ENCODE results near the gene SEC31B.

Gene SEC31B

GRCh38 chr10:100483876-100484666 is 35.6 kb downstream of the SEC31B start:
- TF ChIP-seq CTCF (IDR thresholded peaks at IDR 0.05; ENCODE audit: unreplicated experiment in 3 of 3), result no peak

GRCh38 chr10:100482834-100483185 is 36.9 kb downstream of the SEC31B start:
- H3K9me3 Mint-ChIP-seq, result no peaks in the 10 kb centered on the region
- peak overlapping the region; percentile 44 to 77 (median 46) for H3K4me3 Mint-ChIP-seq
- TF ChIP-seq CTCF (IDR thresholded peaks at IDR 0.05; ENCODE audit: unreplicated experiment in 3 of 3), result peak in 1 of 3 experiments; percentile 6
- H3K27me3 Mint-ChIP-seq (ENCODE audit: low read depth), result peaks cover 76% of the 10 kb centered on the region
- H3K4me1 Mint-ChIP-seq, result peaks cover 29% of the 10 kb centered on the region
- peaks cover 12% of the 10 kb centered on the region for H3K36me3 Mint-ChIP-seq (ENCODE audit: low read depth)
- no peak overlapping the region for H3K27ac Mint-ChIP-seq

More at GRCh38 chr10:100483876-100484666, 35.6 kb downstream of the SEC31B start:
- peaks cover 69% of the 10 kb centered on the region for H3K27me3 Mint-ChIP-seq (ENCODE audit: low read depth)
- peaks cover 17% of the 10 kb centered on the region for H3K36me3 Mint-ChIP-seq (ENCODE audit: low read depth)
- peaks cover 29% of the 10 kb centered on the region for H3K4me1 Mint-ChIP-seq
- peak overlapping the region in 2 of 3 experiments; percentile 12 to 38 for H3K4me3 Mint-ChIP-seq
- no peaks in the 10 kb centered on the region for H3K9me3 Mint-ChIP-seq
- H3K27ac Mint-ChIP-seq, result peak overlapping the region in 1 of 3 experiments; percentile 14

DNA sequence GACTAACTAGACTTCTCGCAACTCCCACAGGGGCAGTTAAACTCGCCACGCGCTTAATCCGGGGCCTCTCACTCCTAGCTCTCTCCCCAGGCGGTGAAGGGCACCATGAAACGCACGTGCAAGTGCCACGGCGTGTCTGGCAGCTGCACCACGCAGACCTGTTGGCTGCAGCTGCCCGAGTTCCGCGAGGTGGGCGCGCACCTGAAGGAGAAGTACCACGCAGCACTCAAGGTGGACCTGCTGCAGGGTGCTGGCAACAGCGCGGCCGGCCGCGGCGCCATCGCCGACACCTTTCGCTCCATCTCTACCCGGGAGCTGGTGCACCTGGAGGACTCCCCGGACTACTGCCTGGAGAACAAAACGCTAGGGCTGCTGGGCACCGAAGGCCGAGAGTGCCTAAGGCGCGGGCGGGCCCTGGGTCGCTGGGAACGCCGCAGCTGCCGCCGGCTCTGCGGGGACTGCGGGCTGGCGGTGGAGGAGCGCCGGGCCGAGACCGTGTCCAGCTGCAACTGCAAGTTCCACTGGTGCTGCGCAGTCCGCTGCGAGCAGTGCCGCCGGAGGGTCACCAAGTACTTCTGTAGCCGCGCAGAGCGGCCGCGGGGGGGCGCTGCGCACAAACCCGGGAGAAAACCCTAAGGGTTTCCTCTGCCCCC is 37.4 kb downstream of the SEC31B start:
- Mint-ChIP-seq H3K4me1 (peaks cover 29% of the 10 kb centered on the region), H3K27ac (no peak overlapping the region), H3K9me3 (no peaks in the 10 kb centered on the region), H3K36me3 (ENCODE audit: low read depth) (peaks cover 10% of the 10 kb centered on the region), H3K4me3 (peak overlapping the region; percentile 30 to 77 (median 44)), H3K27me3 (ENCODE audit: low read depth) (peaks cover 76% of the 10 kb centered on the region)
- TF ChIP-seq CTCF (IDR thresholded peaks at IDR 0.05; ENCODE audit: unreplicated experiment in 3 of 3), result peak; percentile 89 to 93 (median 91)

- no peak for TF ChIP-seq CTCF (IDR thresholded peaks at IDR 0.05; ENCODE audit: unreplicated experiment in 3 of 3)
- Mint-ChIP-seq H3K4me1 (peaks cover 29% of the 10 kb centered on the region), H3K9me3 (no peaks in the 10 kb centered on the region), H3K27me3 (ENCODE audit: low read depth) (peaks cover 76% of the 10 kb centered on the region), H3K27ac (no peak overlapping the region), H3K4me3 (peak overlapping the region; percentile 30 to 77 (median 44)), H3K36me3 (ENCODE audit: low read depth) (peaks cover 3% of the 10 kb centered on the region)
Measured at GRCh38 chr10:100481462-100482081, 38.1 kb downstream of the SEC31B start.

- no peak overlapping the region for H3K27ac Mint-ChIP-seq
- TF ChIP-seq CTCF (IDR thresholded peaks at IDR 0.05; ENCODE audit: unreplicated experiment in 3 of 3), result no peak
- peaks cover 68% of the 10 kb centered on the region for H3K27me3 Mint-ChIP-seq (ENCODE audit: low read depth)
- H3K4me1 Mint-ChIP-seq, result peaks cover 18% of the 10 kb centered on the region
- no peak overlapping the region for H3K4me3 Mint-ChIP-seq
- no peaks in the 10 kb centered on the region for H3K9me3 Mint-ChIP-seq
- H3K36me3 Mint-ChIP-seq (ENCODE audit: low read depth), result no peaks in the 10 kb centered on the region
Measured at GRCh38 chr10:100480002-100480401, 39.7 kb downstream of the SEC31B start.

Measured in nephron (organoid).